Transverse colon (tissue), 4 donors: ENCODE data around the gene MTMR6. TPM values are rescaled to one million over a fixed set of nuclear protein-coding genes. Genes with fewer than 3 reads are reported as not detected.

Experiments used
- DNase-seq: peaks from one replicate; pipeline ENCODE4 v3.0.0-alpha.2; 2019
- H3K27ac ChIP-seq, 4 donors: fragments of 200-600 bp; sonication (generic); 2 replicates each; pipeline ENCODE4 v1.5.1; 2016 to 2018; ENCODE audit warnings: inconsistent platforms in 4 of 4
- H3K27me3 ChIP-seq: fragments of 200-600 bp; sonication (generic); 2 replicates; pipeline ENCODE4 v1.5.1; 2017; ENCODE audit warnings: inconsistent platforms
- H3K36me3 ChIP-seq, 4 donors: fragments of 200-600 bp; sonication (generic); 2 replicates each; pipeline ENCODE4 v1.5.1; 2017 to 2019; ENCODE audit warnings: inconsistent platforms in 4 of 4
- H3K4me1 ChIP-seq, 4 donors: fragments of 200-600 bp; sonication (generic); 2 replicates each; pipeline ENCODE4 v1.5.1; 2017 to 2020; ENCODE audit warnings: inconsistent platforms in 4 of 4
- H3K4me3 ChIP-seq, 4 donors: fragments of 200-600 bp; sonication (generic); 1 replicate in 1 of 4; 2 replicates in 3 of 4; pipeline versions ENCODE4 v1.5.1 to v1.6.1; 2017 to 2019; ENCODE audit warnings: inconsistent platforms in 4 of 4
- H3K9me3 ChIP-seq, 2 donors: fragments of 200-600 bp; sonication (generic); 2 replicates each; pipeline ENCODE4 v1.5.1; 2017 to 2019; ENCODE audit warnings: inconsistent platforms in 2 of 2
- EP300 ChIP-seq: sonication (generic); formaldehyde crosslinking; IDR thresholded peaks from one replicate; pipeline ENCODE4 v1.6.1; 2017; ENCODE audit warnings: antibody characterized with exemption, low read depth
- POLR2A ChIP-seq: fragments of 450-650 bp; IDR thresholded peaks from one replicate; pipeline ENCODE4 v1.6.1; 2016; ENCODE audit warnings: antibody characterized with exemption, mild to moderate bottlenecking, moderate library complexity
- POLR2AphosphoS5 ChIP-seq, 3 donors: sonication (generic); formaldehyde crosslinking; IDR thresholded peaks; one replicate each; pipeline ENCODE4 v1.6.1; 2016; ENCODE audit warnings: antibody characterized with exemption in 3 of 3
- WGBS, 2 donors: methylation state at CpG; one replicate each; pipeline ENCODE4 v1.1.5; 2018; ENCODE audit warnings: low coverage in 1 of 2; 5-methylcytosine and 5-hydroxymethylcytosine counted together
- in situ Hi-C, 4 donors: fragments of 200-750 bp; cut with MboI; loops; one replicate each; pipeline versions ENCODE4 v1.15.0 to v1.15.1; 2017; ENCODE audit warnings: low sequenced_read_pairs in 3 of 4, low pct_ligation_motif_present in 1 of 4, low pct_unique_long_range_greater_than_20kb in 1 of 4
- intact Hi-C: fragments of 100-400 bp; cut with DNase I; formaldehyde crosslinking; loops from one replicate; pipeline ENCODE4 v1.15.1; 2023; ENCODE audit warnings: low total_unique reads
- total RNA-seq, 4 donors: library from RNA; depleted of rRNA; stranded (reverse); fragments of >200 nt; gene quantifications; one replicate each; pipeline ENCODE4 v1.1.0, GENCODE V29; 2016
- TF ChIP-seq, protein P1 (sequence below), 5 experiments: fragments of 200-600 bp in 3 of 5; fragments of 450-650 bp in 2 of 5; sonication (generic) in 3 of 5; IDR thresholded peaks; 1 replicate in 2 of 5; 2 replicates in 3 of 5; pipeline ENCODE4 v1.5.1; 2016 to 2017; ENCODE audit warnings: antibody characterized with exemption in 5 of 5, inconsistent platforms in 3 of 5, mild to moderate bottlenecking in 2 of 5, moderate library complexity in 1 of 5

Gene MTMR6
- total RNA-seq, 4 donors from 2014 or later, result 6.4 to 16.4 (median 11.9) TPM

DNA sequence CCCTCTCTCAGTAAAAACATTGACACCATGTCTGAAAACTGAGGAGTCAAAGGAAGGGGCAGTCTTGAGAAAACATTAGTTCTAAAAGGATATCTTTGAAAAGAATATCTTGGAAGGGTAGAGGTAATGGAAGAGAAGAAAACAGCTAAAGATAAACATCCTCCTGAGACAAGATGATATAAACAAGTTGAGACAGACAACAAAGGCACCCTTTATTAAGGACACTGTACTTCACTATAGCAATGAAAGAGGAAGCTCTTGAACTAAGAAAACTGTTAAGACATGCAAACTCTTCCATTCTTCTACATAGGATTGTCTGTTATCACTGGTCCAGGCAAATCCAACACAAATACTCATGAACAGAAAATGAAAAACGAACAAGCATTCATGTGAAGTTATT is 46.3 kb downstream of the MTMR6 start:
- Histone ChIP-seq H3K27ac (no peak overlapping the region), H3K27me3 (no peaks in the 10 kb centered on the region), H3K9me3 (no peaks in the 10 kb centered on the region), H3K4me1 (no peaks in the 10 kb centered on the region), H3K4me3 (no peak overlapping the region), H3K36me3 (no peaks in the 10 kb centered on the region)
- no peak for TF ChIP-seq POLR2A
- TF ChIP-seq POLR2AphosphoS5 (IDR thresholded peaks at IDR 0.05), result no peak
- TF ChIP-seq, protein P1, sequence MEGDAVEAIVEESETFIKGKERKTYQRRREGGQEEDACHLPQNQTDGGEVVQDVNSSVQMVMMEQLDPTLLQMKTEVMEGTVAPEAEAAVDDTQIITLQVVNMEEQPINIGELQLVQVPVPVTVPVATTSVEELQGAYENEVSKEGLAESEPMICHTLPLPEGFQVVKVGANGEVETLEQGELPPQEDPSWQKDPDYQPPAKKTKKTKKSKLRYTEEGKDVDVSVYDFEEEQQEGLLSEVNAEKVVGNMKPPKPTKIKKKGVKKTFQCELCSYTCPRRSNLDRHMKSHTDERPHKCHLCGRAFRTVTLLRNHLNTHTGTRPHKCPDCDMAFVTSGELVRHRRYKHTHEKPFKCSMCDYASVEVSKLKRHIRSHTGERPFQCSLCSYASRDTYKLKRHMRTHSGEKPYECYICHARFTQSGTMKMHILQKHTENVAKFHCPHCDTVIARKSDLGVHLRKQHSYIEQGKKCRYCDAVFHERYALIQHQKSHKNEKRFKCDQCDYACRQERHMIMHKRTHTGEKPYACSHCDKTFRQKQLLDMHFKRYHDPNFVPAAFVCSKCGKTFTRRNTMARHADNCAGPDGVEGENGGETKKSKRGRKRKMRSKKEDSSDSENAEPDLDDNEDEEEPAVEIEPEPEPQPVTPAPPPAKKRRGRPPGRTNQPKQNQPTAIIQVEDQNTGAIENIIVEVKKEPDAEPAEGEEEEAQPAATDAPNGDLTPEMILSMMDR (IDR thresholded peaks at IDR 0.05), result no peak
- TF ChIP-seq EP300, result no peak
- intact Hi-C loops, result no loop called here
- WGBS, 2 donors, result 0% methylated on average over 1 of the region's 1 CpG
- no peak for DNase-seq
- in situ Hi-C loops, result no loop called here

GRCh38 chr13:25237083-25237482 is 50.2 kb downstream of the MTMR6 start:
- H3K9me3 ChIP-seq, result no peaks in the 10 kb centered on the region
- 74 to 85% methylated on average over 2 of the region's 2 CpGs for WGBS, 2 donors
- no peak overlapping the region for H3K27ac ChIP-seq
- peaks cover 0 to 5% (median 1%) of the 10 kb centered on the region in 4 donors for H3K4me1 ChIP-seq
- H3K27me3 ChIP-seq, result no peaks in the 10 kb centered on the region
- intact Hi-C loops (no loop called here), in situ Hi-C loops (loop anchor here in 1 of 4 donors (10.0 kb wide), 1 partner anchor 138 kb away; the partner anchor contains the start of gene ATP8A2)
- no peak for TF ChIP-seq POLR2A
- TF ChIP-seq, protein P1 (IDR thresholded peaks at IDR 0.05), result no peak
- H3K4me3 ChIP-seq, result no peak overlapping the region
- no peak for DNase-seq
- H3K36me3 ChIP-seq, result no peaks in the 10 kb centered on the region

GRCh38 chr13:25233861-25234260 is 53.4 kb downstream of the MTMR6 start:
- no peak for DNase-seq
- no peaks in the 10 kb centered on the region for H3K27me3 ChIP-seq
- H3K36me3 ChIP-seq, result no peaks in the 10 kb centered on the region
- 95% methylated on average over 1 of the region's 1 CpG; no CpG with 5 or more reads in 1 of the 2 donors for WGBS, 2 donors
- TF ChIP-seq, protein P1 (IDR thresholded peaks at IDR 0.05), result no peak
- no peak for TF ChIP-seq EP300
- TF ChIP-seq POLR2A, result no peak
- TF ChIP-seq POLR2AphosphoS5 (IDR thresholded peaks at IDR 0.05), result no peak
- no peak overlapping the region for H3K27ac ChIP-seq
- in situ Hi-C loops, result loop anchor here in 1 of 4 donors (10.0 kb wide), 1 partner anchor 141 kb away; the partner anchor contains the start of gene ATP8A2
- no peaks in the 10 kb centered on the region for H3K9me3 ChIP-seq
- intact Hi-C loops, result no loop called here
- H3K4me1 ChIP-seq, result peaks cover 0 to 5% (median 1%) of the 10 kb centered on the region in 4 donors
- H3K4me3 ChIP-seq, result no peak overlapping the region

GRCh38 chr13:25232937-25233515 is 54.3 kb downstream of the MTMR6 start:
- in situ Hi-C loops, result loop anchor here in 1 of 4 donors (10.0 kb wide), 1 partner anchor 142 kb away; the partner anchor contains the start of gene ATP8A2
- no peak overlapping the region for H3K27ac ChIP-seq
- no peaks in the 10 kb centered on the region for H3K36me3 ChIP-seq
- intact Hi-C loops, result no loop called here
- H3K4me1 ChIP-seq, result peaks cover 0 to 5% (median 1%) of the 10 kb centered on the region in 4 donors
- no peak overlapping the region for H3K4me3 ChIP-seq
- WGBS, 2 donors, result 24 to 27% methylated on average over 2 of the region's 2 CpGs
- TF ChIP-seq, protein P1 (IDR thresholded peaks at IDR 0.05), result peak; percentile 46 to 59 (median 52)
- TF ChIP-seq POLR2AphosphoS5 (IDR thresholded peaks at IDR 0.05), result no peak
- TF ChIP-seq POLR2A, result no peak
- no peak for TF ChIP-seq EP300
- DNase-seq, result no peak
- H3K27me3 ChIP-seq, result peaks cover 3% of the 10 kb centered on the region
- no peaks in the 10 kb centered on the region for H3K9me3 ChIP-seq
